Pancreas (tissue), 10 donors: Measurements from ENCODE around the gene MGST2. TPM values are rescaled to one million over a fixed set of nuclear protein-coding genes. Genes with fewer than 3 reads are reported as not detected.

Experiments
- ATAC-seq, 4 donors: fragments of 200-7000 bp; cut with Tn5 transposase; one replicate each; pipeline versions ENCODE4 v1.8.0 to v1.9.1; 2020; ENCODE audit warnings: mild to moderate bottlenecking in 4 of 4, moderate library complexity in 4 of 4
- DNase-seq, 6 donors: peaks; one replicate each; pipeline ENCODE4 v3.0.0-alpha.2; 2020
- FAIRE-seq: peaks from 2 replicates; lab custom pipeline; 2012; peaks lifted over from hg19 to GRCh38; lab: Jason Lieb, UNC
- H3K27ac ChIP-seq, 4 donors: fragments of 200-600 bp; sonication (generic); 1 replicate in 3 of 4; 2 replicates in 1 of 4; pipeline versions ENCODE4 v1.5.0 to v1.8.0; 2020
- H3K27me3 ChIP-seq, 4 donors: fragments of 200-600 bp; one replicate each; pipeline ENCODE4 v1.8.0; 2021
- H3K36me3 ChIP-seq, 3 donors: fragments of 200-600 bp; sonication (generic) in 1 of 3; one replicate each; pipeline versions ENCODE4 v1.5.0 to v1.8.0; 2020 to 2021
- H3K4me1 ChIP-seq, 3 donors: fragments of 200-600 bp; one replicate each; pipeline ENCODE4 v1.8.0; 2021
- H3K4me3 ChIP-seq, 4 donors: fragments of 200-600 bp; sonication (generic) in 2 of 4; one replicate each; pipeline versions ENCODE4 v1.5.0 to v1.8.0; 2020 to 2021
- H3K9me3 ChIP-seq, 4 donors: fragments of 200-600 bp; one replicate each; pipeline ENCODE4 v1.8.0; 2021
- CTCF ChIP-seq, 4 donors: fragments of 200-600 bp; sonication (generic) in 3 of 4; IDR thresholded peaks; one replicate each; pipeline versions ENCODE4 v1.5.0 to v1.8.0; 2021; ENCODE audit warnings: antibody characterized with exemption in 4 of 4
- WGBS, 2 donors: extraction: QIAGEN DNeasy Blood & Tissue Kit; methylation state at CpG; one replicate each; pipeline ENCODE4 v1.1.7; 2013; 5-methylcytosine and 5-hydroxymethylcytosine counted together
- intact Hi-C, 3 donors: fragments of 100-400 bp; cut with DNase I; formaldehyde crosslinking; loops; one replicate each; pipeline versions ENCODE4 v1.11.1 to v1.14.2; 2022
- polyA plus RNA-seq, 2 donors: library from polyadenylated mRNA; stranded (reverse); fragments of 200-250 nt; gene quantifications; one replicate each; pipeline ENCODE4 v1.2.3, GENCODE V29; 2013
- total RNA-seq, 6 donors: library from RNA; stranded (reverse); fragmentation: NEBNext Ultra II Directional in 4 of 6; extraction: Animal tissue kit (Norgen Biotek cat#: 25700) in 4 of 6; gene quantifications; one replicate each; pipeline versions ENCODE4 v1.2.1 to v1.2.4, GENCODE V29; 2021 to 2023
- donor health status: healthy with polysubstance abuse.
- donor health status: DM: no; HTN: no; CAD: no; lungs with moderate emphysema.
- donor health status: DM: no; HTN: no; CAD: no.
- donor health status: control.
- donor health status: control.
- donor health status: Bipolar disorder and iron deficiency.
- donor health status: DM: yes; HTN: yes; CAD: no.
- donor health status: DM: no; HTN: no; CAD: no.
- donor health status: DM: no; HTN: no; CAD: no.
- donor health status: DM: yes; HTN: yes; CAD: no.

Gene MGST2
- total and polyA plus RNA-seq, 8 donors, result 23.9 to 60.8 (median 33.2) TPM

DNA sequence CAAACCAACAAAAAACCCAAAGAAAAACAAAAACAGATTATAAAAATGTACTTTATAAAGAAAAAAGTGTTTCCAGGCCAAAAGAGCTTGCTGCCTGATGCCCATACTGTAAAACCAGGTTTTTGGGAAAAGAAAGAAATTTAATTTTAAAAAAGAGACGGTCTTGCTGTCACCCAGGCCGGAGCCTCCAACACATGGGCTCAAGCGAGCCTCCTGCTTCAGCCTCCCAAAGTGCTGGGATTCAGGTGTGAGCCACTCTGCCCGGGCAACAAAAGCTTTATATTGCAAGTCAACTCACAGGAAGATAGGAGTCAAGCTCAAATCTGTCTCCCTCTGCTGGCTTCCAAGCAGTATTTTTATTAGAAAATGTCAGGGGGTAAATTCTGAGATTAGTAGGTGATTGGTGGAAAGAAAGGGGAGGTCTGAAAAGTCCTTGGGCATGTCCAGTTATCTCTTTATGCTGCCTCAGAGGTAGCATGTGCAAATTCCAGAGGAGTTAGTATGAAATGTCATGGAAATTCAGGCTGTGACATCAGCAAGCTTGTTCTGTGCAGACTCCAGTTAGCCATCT is 39.4 kb downstream of the MGST2 start:
- Histone ChIP-seq H3K36me3 (peaks cover 0 to 12% (median 5%) of the 10 kb centered on the region in 3 donors), H3K4me1 (no peaks in the 10 kb centered on the region), H3K27ac (no peak overlapping the region), H3K27me3 (no peaks in the 10 kb centered on the region), H3K9me3 (no peaks in the 10 kb centered on the region), H3K4me3 (no peak overlapping the region)
- DNase-seq (no peak), ATAC-seq (no peak), FAIRE-seq (no peak)
- WGBS, 2 donors, result 95 to 98% methylated on average over 4 of the region's 4 CpGs
- peak in 1 of 4 donors; percentile 7 for TF ChIP-seq CTCF (IDR thresholded peaks at IDR 0.05)
- intact Hi-C loops, result no loop called here

DNA sequence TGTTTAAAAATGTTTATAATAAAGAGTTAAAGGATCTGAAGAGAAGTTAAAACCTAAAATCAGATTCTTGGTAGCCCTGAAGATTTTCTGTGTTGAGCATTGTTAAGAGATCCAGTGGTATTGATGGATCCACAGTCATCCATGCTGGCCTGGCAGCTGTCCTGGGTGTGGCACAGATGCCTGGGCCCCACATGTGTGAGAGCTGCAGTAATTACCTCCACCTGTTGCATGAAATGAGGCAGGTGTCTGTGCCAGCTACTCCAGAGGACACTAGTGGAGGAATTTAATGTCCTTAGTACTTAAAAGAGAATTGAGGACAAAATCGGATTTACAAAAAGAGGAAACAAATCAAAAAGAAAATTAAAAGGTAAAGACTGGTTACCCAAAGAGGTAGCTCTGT is 44.0 kb downstream of the MGST2 start:
- Histone ChIP-seq H3K36me3 (peaks cover 0 to 6% (median 0%) of the 10 kb centered on the region in 3 donors), H3K27ac (no peak overlapping the region), H3K4me1 (no peaks in the 10 kb centered on the region), H3K9me3 (no peaks in the 10 kb centered on the region), H3K4me3 (no peak overlapping the region), H3K27me3 (no peaks in the 10 kb centered on the region)
- ATAC-seq (no peak), FAIRE-seq (no peak), DNase-seq (no peak)
- 43 to 79% methylated on average over 1 of the region's 1 CpG for WGBS, 2 donors
- intact Hi-C loops, result no loop called here
- TF ChIP-seq CTCF (IDR thresholded peaks at IDR 0.05), result no peak

DNA sequence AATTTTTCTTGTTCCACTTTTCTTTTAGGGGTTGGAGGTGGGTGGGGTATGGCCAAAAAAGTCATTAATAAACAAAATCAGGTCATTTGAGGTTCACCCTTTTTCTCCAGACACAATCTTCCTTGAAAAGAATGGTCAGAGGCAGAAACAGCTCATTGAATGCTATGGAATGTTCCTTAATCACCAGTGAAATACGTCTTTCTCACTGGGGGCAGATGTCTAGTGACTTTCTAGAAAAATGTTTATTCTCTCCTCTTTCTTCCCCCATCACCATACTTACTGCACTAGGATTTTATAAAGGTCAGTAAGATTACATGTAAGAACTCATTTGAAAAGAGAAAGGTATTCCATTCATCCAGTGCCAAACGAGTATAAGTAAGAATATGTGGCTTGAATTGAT is 44.5 kb downstream of the MGST2 start:
- H3K4me1 ChIP-seq, result no peaks in the 10 kb centered on the region
- WGBS, 2 donors, result 89 to 92% methylated on average over 2 of the region's 2 CpGs
- DNase-seq (no peak), FAIRE-seq (no peak), ATAC-seq (no peak)
- no peak overlapping the region for H3K4me3 ChIP-seq
- intact Hi-C loops, result no loop called here
- no peaks in the 10 kb centered on the region for H3K27me3 ChIP-seq
- no peak for TF ChIP-seq CTCF (IDR thresholded peaks at IDR 0.05)
- no peaks in the 10 kb centered on the region for H3K9me3 ChIP-seq
- peaks cover 0 to 2% (median 0%) of the 10 kb centered on the region in 3 donors for H3K36me3 ChIP-seq
- H3K27ac ChIP-seq, result no peak overlapping the region

DNA sequence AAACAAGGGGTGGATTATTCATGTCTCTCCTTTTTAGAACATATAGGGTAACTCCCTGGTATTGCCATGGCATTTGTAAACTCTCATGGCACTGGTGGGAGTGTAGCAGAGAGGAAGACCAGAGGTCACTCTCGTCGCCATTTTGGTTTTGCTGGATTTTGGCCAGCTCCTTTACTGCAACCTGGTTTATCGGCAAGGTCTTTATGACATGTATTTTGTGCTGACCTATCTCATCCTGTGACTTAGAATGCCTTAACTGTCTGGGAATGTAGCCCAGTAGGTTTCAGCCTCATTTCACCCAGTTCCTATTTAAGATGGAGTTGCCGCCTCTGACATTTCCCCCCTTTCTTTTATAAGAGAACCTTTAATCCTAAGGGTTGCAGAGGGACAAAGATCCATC is 45.8 kb downstream of the MGST2 start:
- Histone ChIP-seq H3K4me1 (no peaks in the 10 kb centered on the region), H3K4me3 (no peak overlapping the region), H3K27me3 (no peaks in the 10 kb centered on the region), H3K27ac (no peak overlapping the region), H3K36me3 (no peaks in the 10 kb centered on the region), H3K9me3 (no peaks in the 10 kb centered on the region)
- no peak for TF ChIP-seq CTCF (IDR thresholded peaks at IDR 0.05)
- 84 to 90% methylated on average over 4 of the region's 4 CpGs for WGBS, 2 donors
- ATAC-seq, result no peak
- intact Hi-C loops, result no loop called here
- FAIRE-seq, result no peak
- no peak for DNase-seq

DNA sequence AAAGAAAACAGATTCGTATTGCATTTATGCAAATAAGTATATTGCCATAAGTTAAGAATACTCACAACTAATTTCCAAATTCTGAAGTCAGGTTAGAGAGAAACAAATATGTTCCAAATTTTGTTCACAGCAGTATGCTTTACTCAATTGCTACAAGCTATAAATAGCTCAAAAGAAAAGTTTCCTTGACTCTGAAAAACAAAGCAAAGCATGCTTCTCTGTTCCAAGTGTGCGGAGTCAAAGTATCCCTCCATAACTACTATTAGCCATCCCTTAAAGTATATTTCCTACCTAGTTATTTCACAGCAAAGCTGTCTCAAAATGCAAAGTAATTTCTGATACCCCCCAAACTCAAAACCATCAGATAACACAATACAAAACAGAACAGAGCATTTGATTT is 47.3 kb downstream of the MGST2 start:
- no peaks in the 10 kb centered on the region for H3K36me3 ChIP-seq
- H3K9me3 ChIP-seq, result no peaks in the 10 kb centered on the region
- H3K27me3 ChIP-seq, result no peaks in the 10 kb centered on the region
- no peak overlapping the region for H3K27ac ChIP-seq
- ATAC-seq (no peak), FAIRE-seq (no peak), DNase-seq (no peak)
- intact Hi-C loops, result no loop called here
- WGBS, 2 donors, result 94 to 96% methylated on average over 2 of the region's 2 CpGs
- TF ChIP-seq CTCF (IDR thresholded peaks at IDR 0.05), result no peak
- H3K4me3 ChIP-seq, result no peak overlapping the region
- no peaks in the 10 kb centered on the region for H3K4me1 ChIP-seq
